Sigmoid colon (tissue), 4 donors: ENCODE results near the gene SF3A1.

Experiments used
- POLR2AphosphoS5 ChIP-seq, 4 donors: sonication (generic); formaldehyde crosslinking; IDR thresholded peaks; one replicate each; pipeline ENCODE4 v1.6.1; 2017; ENCODE audit warnings: antibody characterized with exemption in 4 of 4
- TF ChIP-seq, protein P1 (sequence below), 4 experiments: fragments of 450-650 bp in 3 of 4; fragments of 200-600 bp in 1 of 4; IDR thresholded peaks; one replicate each; pipeline ENCODE4 v1.5.1; 2016 to 2019; ENCODE audit warnings: antibody characterized with exemption in 4 of 4, mild to moderate bottlenecking in 3 of 4, moderate library complexity in 2 of 4

- TF ChIP-seq, protein P1, sequence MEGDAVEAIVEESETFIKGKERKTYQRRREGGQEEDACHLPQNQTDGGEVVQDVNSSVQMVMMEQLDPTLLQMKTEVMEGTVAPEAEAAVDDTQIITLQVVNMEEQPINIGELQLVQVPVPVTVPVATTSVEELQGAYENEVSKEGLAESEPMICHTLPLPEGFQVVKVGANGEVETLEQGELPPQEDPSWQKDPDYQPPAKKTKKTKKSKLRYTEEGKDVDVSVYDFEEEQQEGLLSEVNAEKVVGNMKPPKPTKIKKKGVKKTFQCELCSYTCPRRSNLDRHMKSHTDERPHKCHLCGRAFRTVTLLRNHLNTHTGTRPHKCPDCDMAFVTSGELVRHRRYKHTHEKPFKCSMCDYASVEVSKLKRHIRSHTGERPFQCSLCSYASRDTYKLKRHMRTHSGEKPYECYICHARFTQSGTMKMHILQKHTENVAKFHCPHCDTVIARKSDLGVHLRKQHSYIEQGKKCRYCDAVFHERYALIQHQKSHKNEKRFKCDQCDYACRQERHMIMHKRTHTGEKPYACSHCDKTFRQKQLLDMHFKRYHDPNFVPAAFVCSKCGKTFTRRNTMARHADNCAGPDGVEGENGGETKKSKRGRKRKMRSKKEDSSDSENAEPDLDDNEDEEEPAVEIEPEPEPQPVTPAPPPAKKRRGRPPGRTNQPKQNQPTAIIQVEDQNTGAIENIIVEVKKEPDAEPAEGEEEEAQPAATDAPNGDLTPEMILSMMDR (IDR thresholded peaks at IDR 0.05) = no peak
- TF ChIP-seq POLR2AphosphoS5 (IDR thresholded peaks at IDR 0.05) = peak; percentile 25 to 74 (median 52)
Measured at GRCh38 chr22:30396871-30397655, 40.4 kb upstream of the SF3A1 start, which contains the start of gene SEC14L2.
